Lower lobe of right lung (tissue), 2 donors: Measurements from ENCODE around the gene MED13L. TPM values are rescaled to one million over a fixed set of nuclear protein-coding genes. Genes with fewer than 3 reads are reported as not detected.

Source experiments
- ATAC-seq, 2 donors: fragments of 200-7000 bp; cut with Tn5 transposase; one replicate each; pipeline ENCODE4 v1.9.1; 2020 to 2022; ENCODE audit warnings: mild to moderate bottlenecking in 2 of 2, moderate library complexity in 2 of 2
- DNase-seq: peaks from one replicate; pipeline ENCODE4 v3.0.0-alpha.2; 2020
- H3K27ac ChIP-seq: fragments of 200-600 bp; one replicate; pipeline ENCODE4 v1.8.0; 2022
- H3K27me3 ChIP-seq: fragments of 200-600 bp; one replicate; pipeline ENCODE4 v1.8.0; 2022; ENCODE audit warnings: low read depth
- H3K36me3 ChIP-seq: fragments of 200-600 bp; one replicate; pipeline ENCODE4 v1.8.0; 2022; ENCODE audit warnings: mild to moderate bottlenecking
- H3K4me1 ChIP-seq: fragments of 200-600 bp; one replicate; pipeline ENCODE4 v1.8.0; 2022
- H3K4me3 ChIP-seq: fragments of 200-600 bp; one replicate; pipeline ENCODE4 v1.8.0; 2022; ENCODE audit warnings: mild to moderate bottlenecking
- H3K9me3 ChIP-seq: fragments of 200-600 bp; one replicate; pipeline ENCODE4 v1.8.0; 2022
- CTCF ChIP-seq: fragments of 200-600 bp; IDR thresholded peaks from one replicate; pipeline ENCODE4 v1.8.0; 2022; ENCODE audit warnings: antibody characterized with exemption, mild to moderate bottlenecking
- intact Hi-C: fragments of 100-400 bp; cut with DNase I; formaldehyde crosslinking; loops from one replicate; pipeline ENCODE4 v1.11.0; 2022
- total RNA-seq: library from RNA; stranded (reverse); fragmentation: NEBNext Ultra II Directional; extraction: Animal tissue kit (Norgen Biotek cat#: 25700); gene quantifications from one replicate; pipeline ENCODE4 v1.2.1, GENCODE V29; 2021
- donor health status: DM: no; HTN: yes; CAD: no; lungs with severe emphysema.

The MED13L gene
- total RNA-seq, 1 donor from 2014 or later, result 148 TPM

GRCh38 chr12:116308647-116309046 lies 31.2 kb upstream of the MED13L start:
- DNase-seq (no peak), ATAC-seq (no peak)
- no peak overlapping the region for H3K27ac ChIP-seq
- H3K4me1 ChIP-seq, result peaks cover 4% of the 10 kb centered on the region
- no peak overlapping the region for H3K4me3 ChIP-seq
- intact Hi-C loops, result no loop called here
- H3K27me3 ChIP-seq, result no peaks in the 10 kb centered on the region
- H3K9me3 ChIP-seq, result peaks cover 6% of the 10 kb centered on the region
- no peak for TF ChIP-seq CTCF
- no peaks in the 10 kb centered on the region for H3K36me3 ChIP-seq

GRCh38 chr12:116306968-116307367 lies 29.5 kb upstream of the MED13L start:
- no peaks in the 10 kb centered on the region for H3K27me3 ChIP-seq
- no peaks in the 10 kb centered on the region for H3K36me3 ChIP-seq
- intact Hi-C loops, result no loop called here
- no peak for TF ChIP-seq CTCF
- no peak for DNase-seq
- no peak for ATAC-seq
- peaks cover 6% of the 10 kb centered on the region for H3K9me3 ChIP-seq
- H3K4me1 ChIP-seq, result peaks cover 6% of the 10 kb centered on the region
- H3K27ac ChIP-seq, result no peak overlapping the region
- no peak overlapping the region for H3K4me3 ChIP-seq

DNA sequence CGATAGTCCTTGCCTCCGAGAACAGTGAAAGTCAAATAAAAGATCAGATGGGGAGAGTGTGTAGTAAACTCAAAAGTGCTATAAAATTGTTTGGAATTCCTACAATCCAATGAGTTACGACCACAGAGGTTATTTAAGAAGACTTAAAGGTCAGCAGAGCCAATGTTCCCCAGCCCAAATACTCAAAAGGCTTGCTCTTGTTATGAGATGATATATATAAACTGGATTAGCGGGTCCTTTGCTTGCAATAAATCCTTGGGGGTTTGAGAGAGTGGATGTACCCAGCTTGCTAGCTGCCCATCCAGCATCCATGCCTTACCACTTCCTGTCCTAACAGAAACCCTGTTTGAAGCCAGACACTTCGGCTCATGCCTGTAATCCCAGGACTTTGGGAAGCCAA lies 29.0 kb upstream of the MED13L start:
- Histone ChIP-seq H3K4me3 (no peak overlapping the region), H3K9me3 (peaks cover 6% of the 10 kb centered on the region), H3K27ac (no peak overlapping the region), H3K36me3 (no peaks in the 10 kb centered on the region), H3K27me3 (no peaks in the 10 kb centered on the region), H3K4me1 (peaks cover 6% of the 10 kb centered on the region)
- no peak for ATAC-seq
- DNase-seq, result no peak
- TF ChIP-seq CTCF, result no peak
- intact Hi-C loops, result no loop called here

DNA sequence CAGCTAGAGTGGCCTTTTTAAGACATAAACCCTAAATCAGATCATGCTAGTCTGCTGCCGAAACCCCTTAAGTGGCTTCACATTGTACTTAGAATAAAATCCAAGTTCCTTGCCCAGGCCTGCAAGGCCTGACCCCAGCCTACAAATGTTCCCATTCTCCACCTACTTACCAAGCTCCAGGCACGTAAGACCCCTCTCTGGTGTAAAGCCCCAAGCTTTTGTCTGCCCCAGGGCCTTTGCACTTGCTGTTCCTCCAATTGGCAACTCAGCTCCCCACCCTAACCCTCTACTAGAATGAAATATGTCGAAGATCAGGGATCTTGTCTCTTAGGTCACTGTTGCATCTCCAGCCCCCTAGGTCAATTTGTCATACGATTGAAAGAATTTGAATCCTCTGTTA lies 27.1 kb upstream of the MED13L start:
- no peak for ATAC-seq
- Histone ChIP-seq H3K27me3 (no peaks in the 10 kb centered on the region), H3K27ac (no peak overlapping the region), H3K4me1 (peaks cover 16% of the 10 kb centered on the region), H3K9me3 (peaks cover 4% of the 10 kb centered on the region), H3K4me3 (no peak overlapping the region), H3K36me3 (no peaks in the 10 kb centered on the region)
- DNase-seq, result no peak
- no peak for TF ChIP-seq CTCF
- intact Hi-C loops, result no loop called here

DNA sequence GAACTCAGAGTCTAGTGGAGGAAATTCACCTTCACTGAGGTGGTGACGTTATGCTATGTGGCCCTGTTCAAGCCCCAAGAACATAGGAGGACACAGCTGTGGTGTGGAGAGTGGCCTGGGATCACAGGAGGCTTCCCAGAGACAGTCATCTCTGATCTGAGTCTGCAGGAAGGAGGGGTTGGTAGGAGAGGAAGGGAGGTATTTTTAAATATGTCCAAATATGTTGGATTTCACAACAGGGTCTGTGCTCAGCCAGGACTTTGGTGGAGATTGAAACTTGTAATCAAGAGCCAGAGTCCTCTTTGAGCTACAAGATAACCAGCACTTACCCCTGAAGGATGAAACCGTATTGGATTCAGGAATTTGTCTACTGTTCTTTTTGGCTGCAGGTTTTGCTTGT lies 26.4 kb upstream of the MED13L start:
- DNase-seq, result no peak
- Histone ChIP-seq H3K9me3 (no peaks in the 10 kb centered on the region), H3K4me1 (peaks cover 22% of the 10 kb centered on the region), H3K4me3 (no peak overlapping the region), H3K27ac (no peak overlapping the region), H3K36me3 (no peaks in the 10 kb centered on the region), H3K27me3 (no peaks in the 10 kb centered on the region)
- intact Hi-C loops, result no loop called here
- peak; percentile 38 to 44 for ATAC-seq
- TF ChIP-seq CTCF, result no peak

GRCh38 chr12:116303066-116303465 lies 25.6 kb upstream of the MED13L start:
- H3K27me3 ChIP-seq, result no peaks in the 10 kb centered on the region
- no peak overlapping the region for H3K27ac ChIP-seq
- no peaks in the 10 kb centered on the region for H3K36me3 ChIP-seq
- intact Hi-C loops, result no loop called here
- H3K4me3 ChIP-seq, result no peak overlapping the region
- DNase-seq (no peak), ATAC-seq (no peak)
- no peaks in the 10 kb centered on the region for H3K9me3 ChIP-seq
- TF ChIP-seq CTCF, result no peak
- peaks cover 25% of the 10 kb centered on the region for H3K4me1 ChIP-seq
